Ureter (tissue), 1 donor: Measurements from ENCODE around the gene HOXA13. TPM values are rescaled to one million over a fixed set of nuclear protein-coding genes. Genes with fewer than 3 reads are reported as not detected.

Experiments used
- DNase-seq: peaks from one replicate; pipeline ENCODE4 v3.0.0-alpha.2; 2020; ENCODE audit warnings: low spot score
- total RNA-seq: library from RNA; stranded (reverse); gene quantifications from one replicate; pipeline ENCODE4 v1.2.4, GENCODE V29; 2023
- donor health status: DM: yes; HTN: yes; CAD: no.

HOXA13 gene
- 15.6 TPM for total RNA-seq

DNA sequence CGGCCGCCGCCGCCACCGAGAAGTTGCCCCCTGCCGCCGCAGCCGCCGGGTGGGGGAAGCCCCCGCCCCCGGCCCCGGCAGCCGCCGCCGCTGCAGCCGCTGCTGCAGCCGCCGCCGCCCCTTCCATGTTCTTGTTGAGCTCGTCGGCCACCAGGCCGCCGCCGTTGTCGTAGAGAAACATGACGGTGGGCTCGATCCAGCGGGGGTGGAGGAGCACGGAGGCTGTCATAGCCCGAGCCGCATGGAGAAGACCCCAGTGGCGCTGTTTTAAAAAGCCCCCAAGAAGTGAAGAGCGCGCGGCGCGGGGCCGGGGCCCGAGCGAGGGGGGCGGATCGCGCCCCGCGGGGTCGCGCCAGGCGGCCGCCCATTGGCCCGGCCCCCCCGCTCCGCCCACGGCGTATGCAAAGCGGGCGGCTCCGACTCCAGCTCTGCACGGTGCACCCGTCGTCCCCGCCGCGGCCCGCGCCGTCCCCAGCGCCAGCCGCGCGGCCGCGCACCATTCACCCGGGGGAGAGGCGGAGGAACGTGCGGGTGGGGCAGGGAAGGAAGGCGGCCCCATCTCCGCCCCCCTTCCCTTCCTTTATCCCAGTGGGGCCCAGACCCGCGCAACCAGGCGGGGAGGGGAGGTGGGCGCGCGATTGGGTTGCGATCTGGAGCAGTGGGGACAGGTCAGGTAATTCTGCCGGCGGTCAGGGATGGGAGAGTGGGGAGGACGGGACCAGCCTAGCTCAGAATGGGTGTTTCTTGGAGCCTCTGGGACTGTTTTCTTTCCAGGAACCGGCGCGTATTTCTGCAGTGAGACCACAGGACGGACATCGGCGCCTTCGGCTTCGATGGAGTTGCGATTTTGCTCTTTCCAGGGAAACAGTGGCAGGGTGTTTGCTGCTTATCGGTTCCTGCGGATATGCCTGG lies at the start of gene HOXA13:
Gene HOXA13 (minus strand): TSS at position 243 of the 912 bp plus-strand sequence. CDS start 14 bp downstream, at position 229.
- DNase-seq: peak; percentile 75

GRCh38 chr7:27248911-27249723 lies 49.2 kb upstream of the HOXA13 start:
- no peak for DNase-seq

- no peak for DNase-seq
These were observed 48.5 kb upstream of the HOXA13 start for GRCh38 chr7:27248427-27248806.

GRCh38 chr7:27247452-27248426 lies 47.8 kb upstream of the HOXA13 start:
- DNase-seq: no peak

DNA sequence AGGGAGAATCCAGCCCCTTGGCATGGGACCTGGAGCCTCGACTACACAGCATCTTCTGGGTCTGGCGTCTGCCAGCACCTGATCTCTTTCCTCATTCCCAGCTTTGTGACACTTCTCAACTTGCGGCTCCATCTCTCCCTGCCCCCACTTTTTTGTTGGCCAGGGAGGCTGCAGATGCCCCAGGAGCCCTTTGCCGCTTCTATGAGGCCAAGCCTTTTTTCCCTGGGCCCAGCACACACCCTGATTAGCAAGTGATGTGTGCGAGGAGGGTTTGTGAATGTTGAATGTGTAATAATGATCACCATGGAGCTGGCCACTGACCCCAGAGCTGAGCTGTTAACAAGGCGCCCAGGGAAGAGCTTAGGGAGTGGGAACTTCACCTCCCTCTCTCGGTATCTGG lies 47.1 kb upstream of the HOXA13 start:
- no peak for DNase-seq

GRCh38 chr7:27245798-27246691 lies 46.2 kb upstream of the HOXA13 start:
- no peak for DNase-seq

GRCh38 chr7:27245124-27245797 lies 45.4 kb upstream of the HOXA13 start:
- no peak for DNase-seq

DNA sequence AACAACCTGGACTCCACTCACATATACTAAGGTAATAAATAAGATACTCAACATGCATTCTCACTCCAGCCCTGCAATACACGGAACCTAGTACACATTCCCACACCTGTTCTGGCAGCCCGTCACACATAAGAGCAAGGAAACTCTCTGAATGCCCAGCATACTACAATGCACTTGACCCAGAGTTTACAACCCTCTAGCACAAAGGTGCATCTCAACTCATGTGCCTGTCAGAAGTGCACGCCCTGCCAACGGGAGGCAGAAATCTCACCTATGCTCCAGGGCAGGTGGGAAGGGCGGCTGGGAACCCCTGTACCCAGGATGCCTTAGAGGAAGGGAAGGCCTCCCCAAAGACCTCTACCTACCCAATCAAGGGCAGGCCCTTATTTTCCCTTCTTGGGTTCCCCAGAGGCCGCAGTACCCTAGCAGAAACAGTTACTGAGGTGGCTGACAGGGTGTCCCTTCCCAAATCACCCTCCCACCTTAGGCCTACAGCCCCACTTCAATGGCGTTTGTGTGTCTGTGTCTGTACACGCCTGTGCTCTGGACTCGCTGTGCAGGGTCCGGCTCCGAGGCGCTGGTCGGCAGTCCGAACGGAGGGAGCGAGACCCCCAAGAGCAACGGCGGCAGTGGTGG lies 44.7 kb upstream of the HOXA13 start:
- no peak for DNase-seq

GRCh38 chr7:27243340-27244163 lies 43.7 kb upstream of the HOXA13 start:
- no peak for DNase-seq

DNA sequence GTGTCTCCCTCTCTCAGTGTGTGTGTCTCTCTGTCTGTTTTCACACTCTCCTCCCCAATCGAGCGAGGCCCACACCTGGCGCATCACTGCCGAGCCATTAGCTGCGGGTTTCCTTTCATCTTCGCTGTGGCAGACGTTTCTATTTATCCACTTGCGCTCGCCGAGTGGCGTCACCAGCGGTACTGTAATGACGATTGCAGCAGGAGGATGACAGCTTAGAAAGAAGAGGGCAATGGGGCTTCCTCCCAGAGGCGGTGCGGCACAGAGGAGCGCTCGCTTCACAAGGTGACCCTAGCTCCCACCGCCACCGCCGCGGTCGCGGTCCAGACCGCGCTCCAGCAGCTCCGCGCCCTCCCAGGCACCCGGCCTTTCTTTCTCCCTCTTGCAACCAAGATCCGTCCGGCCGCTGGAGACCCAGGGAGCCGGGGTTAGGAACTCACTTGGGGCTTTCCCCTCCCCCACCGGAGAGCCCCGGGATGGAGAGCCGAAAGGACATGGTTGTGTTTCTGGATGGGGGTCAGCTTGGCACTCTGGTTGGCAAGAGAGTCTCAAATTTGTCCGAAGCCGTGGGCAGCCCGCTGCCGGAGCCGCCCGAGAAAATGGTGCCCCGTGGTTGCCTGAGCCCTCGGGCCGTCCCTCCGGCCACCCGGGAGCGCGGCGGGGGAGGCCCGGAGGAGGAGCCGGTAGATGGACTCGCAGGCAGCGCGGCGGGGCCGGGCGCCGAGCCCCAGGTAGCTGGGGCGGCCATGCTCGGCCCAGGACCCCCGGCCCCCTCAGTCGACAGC lies 42.9 kb upstream of the HOXA13 start, which contains the start of gene EVX1:
Gene EVX1 (plus strand): TSS at position 248 of the 785 bp plus-strand sequence. CDS start 229 bp downstream, at position 477.
- DNase-seq: no peak

DNA sequence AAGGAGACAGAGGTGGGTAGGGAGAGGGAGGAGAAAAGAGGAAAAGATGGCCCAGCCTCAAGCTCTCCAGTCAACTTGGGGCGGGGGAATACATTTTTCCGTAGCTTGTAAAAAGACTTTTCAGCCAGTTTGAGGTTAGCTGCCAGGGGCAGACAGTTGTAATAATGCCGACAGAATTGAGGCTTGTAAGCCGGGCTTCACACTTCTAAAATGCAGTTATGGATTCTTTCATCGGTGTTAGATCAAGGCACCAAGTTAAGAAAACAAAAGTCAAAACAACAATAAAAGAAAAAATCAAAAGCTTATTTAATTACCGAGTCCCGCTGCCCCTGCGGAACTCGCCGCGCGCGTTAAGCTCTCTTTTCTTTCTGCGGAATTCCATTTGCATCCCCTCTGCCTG lies 42.3 kb upstream of the HOXA13 start:
- no peak for DNase-seq

- no peak for DNase-seq
These were observed 41.5 kb upstream of the HOXA13 start for GRCh38 chr7:27241189-27242056.

- DNase-seq: no peak
These were observed 40.3 kb upstream of the HOXA13 start for GRCh38 chr7:27240015-27240731.

DNA sequence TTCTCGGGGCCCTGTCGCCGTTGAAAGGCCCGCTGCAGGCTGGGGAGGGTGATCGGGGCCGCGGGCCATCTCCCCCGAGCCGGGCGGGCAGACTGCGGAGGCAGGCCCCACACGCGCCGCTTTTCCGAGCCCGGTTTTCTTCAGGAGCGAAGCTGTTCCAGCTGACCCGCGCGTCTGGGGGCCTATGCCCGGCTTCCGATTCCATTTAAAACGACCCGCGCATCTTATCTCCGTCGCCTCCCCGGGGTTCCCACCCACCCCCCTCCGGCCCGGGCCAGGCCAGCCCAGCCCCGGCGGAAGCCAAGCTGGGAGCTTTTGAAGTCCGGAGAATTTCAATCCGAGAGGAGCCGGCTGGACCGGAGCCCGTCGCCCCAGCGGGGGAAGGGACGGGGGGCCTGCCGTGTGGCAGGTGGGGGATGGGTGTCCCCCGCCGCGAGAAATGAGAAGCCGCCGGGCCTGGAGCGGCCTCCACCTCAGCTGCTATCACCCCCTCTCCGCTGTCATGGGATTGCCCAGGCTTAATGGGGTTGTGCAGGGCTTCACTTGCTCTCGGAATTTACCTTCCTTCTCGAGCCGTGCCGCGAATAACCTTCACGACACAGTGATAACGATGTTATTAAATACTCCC lies 39.6 kb upstream of the HOXA13 start:
- DNase-seq: no peak

- no peak for DNase-seq
These were observed 39.1 kb upstream of the HOXA13 start for GRCh38 chr7:27238979-27239386.
